SK-N-SH (cell line): ENCODE measurements around the gene KLHL42. TPM values are rescaled to one million over a fixed set of nuclear protein-coding genes. Genes with fewer than 3 reads are reported as not detected.

Experiments
- CTCF ChIA-PET: fragments of 300-600, 350-600 bp; formaldehyde crosslinking; extraction: SDS; loops from one replicate; lab custom pipeline; 2021; lab: Yijun Ruan, JAX
- POLR2A ChIA-PET: fragments of 350-600 bp; sonication (Branson Sonifier 250); formaldehyde crosslinking; extraction: SDS; loops from one replicate; lab custom pipeline; 2020; ENCODE audit warnings: antibody characterized with exemption, inconsistent platforms; lab: Yijun Ruan, JAX
- DNase-seq: peaks from one replicate; pipeline ENCODE4 v3.0.0; 2012
- H2AFZ ChIP-seq: fragments of 200-600 bp; sonication (generic); 2 replicates; pipeline ENCODE4 v1.8.1; 2016; ENCODE audit warnings: antibody characterized with exemption, mild to moderate bottlenecking, low read depth
- H3F3A ChIP-seq: fragments of 200-600 bp; sonication (generic); replicated peaks from 2 replicates; pipeline ENCODE3; 2016; ENCODE audit warnings: antibody characterized with exemption, mild to moderate bottlenecking; ENCODE audit not compliant: insufficient read depth
- H3K27ac ChIP-seq, 2 experiments: fragments of 200-500 bp in 1 of 2; fragments of 200-600 bp in 1 of 2; sonication (Bioruptor generic) in 1 of 2; sonication (generic), shearing (Covaris generic) in 1 of 2; 2 replicates each; pipeline versions ENCODE4 v1.5.1 to v1.6.1; 2014 to 2016; ENCODE audit warnings: low read depth in 2 of 2, inconsistent platforms in 1 of 2, low read length in 1 of 2, mild to moderate bottlenecking in 1 of 2, mixed read lengths in 1 of 2
- H3K27me3 ChIP-seq: fragments of 200-600 bp; sonication (generic), shearing (Covaris generic); 2 replicates; pipeline ENCODE4 v1.6.1; 2016; ENCODE audit warnings: mixed run types; ENCODE audit not compliant: insufficient read depth
- H3K36me3 ChIP-seq, 2 experiments: fragments of 200-500 bp in 1 of 2; fragments of 200-600 bp in 1 of 2; sonication (Bioruptor generic) in 1 of 2; sonication (generic) in 1 of 2; replicated peaks in 1 of 2; 2 replicates each; pipeline versions ENCODE3 to v1.5.1; 2014 to 2016; ENCODE audit warnings: low read length in 1 of 2, mild to moderate bottlenecking in 1 of 2; ENCODE audit not compliant: insufficient read depth in 2 of 2, control insufficient read depth in 1 of 2
- H3K4me1 ChIP-seq, 2 experiments: fragments of 200-500 bp in 1 of 2; fragments of 200-600 bp in 1 of 2; sonication (Bioruptor generic) in 1 of 2; sonication (generic), shearing (Covaris generic) in 1 of 2; 2 replicates each; pipeline versions ENCODE4 v1.5.1 to v1.6.1; 2014 to 2016; ENCODE audit warnings: low read depth in 1 of 2, low read length in 1 of 2, mixed run types in 1 of 2; ENCODE audit not compliant: insufficient read depth in 2 of 2, control insufficient read depth in 1 of 2
- H3K4me2 ChIP-seq: fragments of 200-600 bp; sonication (generic), shearing (Covaris generic); 2 replicates; pipeline ENCODE4 v1.6.1; 2017; ENCODE audit warnings: mixed run types
- H3K4me3 ChIP-seq, 2 experiments: fragments of 200-500 bp in 1 of 2; fragments of 200-600 bp in 1 of 2; sonication (Bioruptor generic) in 1 of 2; sonication (generic), shearing (Covaris generic) in 1 of 2; 2 replicates each; pipeline versions ENCODE4 v1.5.1 to v1.8.1; 2014 to 2016; ENCODE audit warnings: low read depth in 2 of 2, inconsistent platforms in 1 of 2, low read length in 1 of 2, mild to moderate bottlenecking in 1 of 2, mixed read lengths in 1 of 2, moderate library complexity in 1 of 2
- H3K79me2 ChIP-seq: fragments of 200-600 bp; sonication (generic); 2 replicates; pipeline ENCODE4 v1.8.1; 2017; ENCODE audit warnings: mild to moderate bottlenecking; ENCODE audit not compliant: insufficient read depth
- H3K9ac ChIP-seq: fragments of 200-600 bp; sonication (generic); 2 replicates; pipeline ENCODE4 v1.6.1; 2017; ENCODE audit warnings: mixed run types
- H3K9me2 ChIP-seq: fragments of 200-600 bp; sonication (generic); 2 replicates; pipeline ENCODE4 v1.6.1; 2017; ENCODE audit warnings: mixed run types
- H3K9me3 ChIP-seq: fragments of 200-600 bp; sonication (generic); 2 replicates; pipeline ENCODE4 v1.6.1; 2017; ENCODE audit warnings: mixed run types, mild to moderate bottlenecking, moderate library complexity
- H4K20me1 ChIP-seq: fragments of 200-600 bp; sonication (generic); 2 replicates; pipeline ENCODE4 v1.6.1; 2017; ENCODE audit warnings: mild to moderate bottlenecking, mixed run types; ENCODE audit not compliant: insufficient read depth
- ELF1 ChIP-seq: IDR thresholded peaks from 2 replicates; pipeline ENCODE4 v1.4.0; 2012
- EP300 ChIP-seq, 2 experiments: IDR thresholded peaks; 2 replicates each; pipeline versions ENCODE4 v1.4.0 to v1.6.1; 2012; ENCODE audit warnings: borderline replicate concordance in 1 of 2, low read depth in 1 of 2, low read length in 1 of 2
- EZH2phosphoT487 ChIP-seq: fragments of 200-600 bp; sonication (generic); IDR thresholded peaks from 2 replicates; pipeline ENCODE4 v1.6.1; 2017; ENCODE audit warnings: low read depth, mixed run types, mild to moderate bottlenecking, antibody characterized with exemption, moderate library complexity, borderline replicate concordance
- FOSL2 ChIP-seq: IDR thresholded peaks from 2 replicates; pipeline ENCODE4 v1.4.0; 2012; ENCODE audit warnings: low read depth, mild to moderate bottlenecking, moderate library complexity, borderline replicate concordance
- FOXJ3 ChIP-seq: sonication (generic); formaldehyde crosslinking; IDR thresholded peaks from 2 replicates; pipeline ENCODE4 v1.5.1; 2020; ENCODE audit warnings: mild to moderate bottlenecking, missing genetic modification reagents
- GABPA ChIP-seq: IDR thresholded peaks from 2 replicates; pipeline ENCODE4 v1.4.0; 2012; ENCODE audit warnings: low read depth, mild to moderate bottlenecking
- GATA2 ChIP-seq: sonication (generic); formaldehyde crosslinking; IDR thresholded peaks from 2 replicates; pipeline ENCODE4 v1.5.0; 2020; ENCODE audit warnings: mild to moderate bottlenecking, missing genetic modification reagents
- JUND ChIP-seq: IDR thresholded peaks from 2 replicates; pipeline ENCODE4 v1.4.0; 2012
- MEF2A ChIP-seq: IDR thresholded peaks from 2 replicates; pipeline ENCODE4 v1.4.0; 2012; ENCODE audit warnings: low read depth, borderline replicate concordance
- MXI1 ChIP-seq: IDR thresholded peaks from 2 replicates; pipeline ENCODE4 v1.6.1; 2012; ENCODE audit warnings: mild to moderate bottlenecking, low read depth, low read length, improper control_type of control experiment
- PBX3 ChIP-seq: IDR thresholded peaks from 2 replicates; pipeline ENCODE4; 2012
- POLR2AphosphoS5 ChIP-seq: IDR thresholded peaks from 2 replicates; pipeline ENCODE4 v1.6.1; 2012; ENCODE audit warnings: low read depth, low read length
- RAD21 ChIP-seq: IDR thresholded peaks from 2 replicates; pipeline ENCODE4 v1.6.1; 2012; ENCODE audit warnings: mild to moderate bottlenecking, low read length
- REST ChIP-seq: IDR thresholded peaks from 2 replicates; pipeline ENCODE4 v1.6.1; 2012; ENCODE audit warnings: mild to moderate bottlenecking, low read depth, low read length, moderate library complexity
- SMC3 ChIP-seq: IDR thresholded peaks from 2 replicates; pipeline ENCODE4 v1.6.1; 2012; ENCODE audit warnings: low read depth, low read length, improper control_type of control experiment
- TAF1 ChIP-seq: IDR thresholded peaks from 2 replicates; pipeline ENCODE4 v1.6.1; 2012; ENCODE audit warnings: low read depth, mild to moderate bottlenecking, low read length, moderate library complexity, borderline replicate concordance
- USF2 ChIP-seq: fragments of 150-350 bp; IDR thresholded peaks from 2 replicates; pipeline ENCODE4 v1.6.1; 2017; ENCODE audit warnings: antibody characterized with exemption, low read length, low read depth, borderline replicate concordance
- YY1 ChIP-seq: IDR thresholded peaks from 2 replicates; pipeline ENCODE4 v1.4.0; 2012; ENCODE audit warnings: low read depth, mild to moderate bottlenecking
- WGBS: methylation state at CpG from one replicate; pipeline ENCODE4 v1.1.6; 2017; ENCODE audit warnings: low lambda C conversion rate; 5-methylcytosine and 5-hydroxymethylcytosine counted together
- polyA plus RNA-seq, 3 experiments: library from polyadenylated mRNA; depleted of rRNA; stranded (reverse); fragments of >200 nt; gene quantifications; 2 replicates each; pipeline ENCODE4 v1.2.3, GENCODE V29; 2012
- TF ChIP-seq, protein P1 (sequence below): IDR thresholded peaks from 2 replicates; pipeline ENCODE4 v1.4.0; 2012; ENCODE audit warnings: low read depth
- TF ChIP-seq, protein P2 (sequence below): IDR thresholded peaks from 2 replicates; pipeline ENCODE4 v1.4.0; 2012; ENCODE audit warnings: low read depth, borderline replicate concordance

The KLHL42 gene
- polyA plus RNA-seq, 1 of the 3 experiments (the other 2 are of a cell fraction): 11.7 TPM

- Histone ChIP-seq H3K4me3 (no peak overlapping the region), H3K27ac (no peak overlapping the region), H2AFZ (no peak overlapping the region), H3K36me3 (peaks cover 26 to 39% of the 10 kb centered on the region in 2 experiments), H4K20me1 (no peaks in the 10 kb centered on the region), H3K9me2 (no peaks in the 10 kb centered on the region), H3F3A (peaks cover 7% of the 10 kb centered on the region), H3K27me3 (no peaks in the 10 kb centered on the region), H3K79me2 (0 out of 2 replicates have a peak, but pooled peaks cover 7% of the 10 kb centered on the region), H3K9ac (no peak overlapping the region), H3K9me3 (no peaks in the 10 kb centered on the region), H3K4me2 (no peak overlapping the region), H3K4me1 (no peaks in the 10 kb centered on the region)
- WGBS: 95% methylated on average over 5 of the region's 5 CpGs
- no peak for TF ChIP-seq EP300 (IDR thresholded peaks at IDR 0.05; ENCODE audit: borderline replicate concordance in 1 of 2, low read depth in 1 of 2, low read length in 1 of 2)
- no peak for TF ChIP-seq PBX3
- no peak for TF ChIP-seq REST
- no peak for TF ChIP-seq MXI1
- TF ChIP-seq TAF1: no peak
- TF ChIP-seq MEF2A: no peak
- TF ChIP-seq ELF1: no peak
- TF ChIP-seq EZH2phosphoT487: no peak
- TF ChIP-seq, protein P1, sequence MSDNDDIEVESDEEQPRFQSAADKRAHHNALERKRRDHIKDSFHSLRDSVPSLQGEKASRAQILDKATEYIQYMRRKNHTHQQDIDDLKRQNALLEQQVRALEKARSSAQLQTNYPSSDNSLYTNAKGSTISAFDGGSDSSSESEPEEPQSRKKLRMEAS: no peak
- no peak for TF ChIP-seq YY1
- TF ChIP-seq JUND: no peak
- TF ChIP-seq USF2: no peak
- TF ChIP-seq GABPA: no peak
- TF ChIP-seq, protein P2, sequence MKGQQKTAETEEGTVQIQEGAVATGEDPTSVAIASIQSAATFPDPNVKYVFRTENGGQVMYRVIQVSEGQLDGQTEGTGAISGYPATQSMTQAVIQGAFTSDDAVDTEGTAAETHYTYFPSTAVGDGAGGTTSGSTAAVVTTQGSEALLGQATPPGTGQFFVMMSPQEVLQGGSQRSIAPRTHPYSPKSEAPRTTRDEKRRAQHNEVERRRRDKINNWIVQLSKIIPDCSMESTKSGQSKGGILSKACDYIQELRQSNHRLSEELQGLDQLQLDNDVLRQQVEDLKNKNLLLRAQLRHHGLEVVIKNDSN: no peak
- TF ChIP-seq FOSL2: no peak
- TF ChIP-seq SMC3: no peak
- TF ChIP-seq RAD21: no peak
- TF ChIP-seq GATA2 (CRISPR knock-in tag): no peak
- no peak for TF ChIP-seq FOXJ3
- no peak for TF ChIP-seq POLR2AphosphoS5
- POLR2A ChIA-PET: no interaction called here
- no peak for DNase-seq
- CTCF ChIA-PET: no interaction called here
These were observed 21.6 kb downstream of the KLHL42 start for GRCh38 chr12:27801630-27802029.
